ENCODE results near the gene DAB1.

DNA sequence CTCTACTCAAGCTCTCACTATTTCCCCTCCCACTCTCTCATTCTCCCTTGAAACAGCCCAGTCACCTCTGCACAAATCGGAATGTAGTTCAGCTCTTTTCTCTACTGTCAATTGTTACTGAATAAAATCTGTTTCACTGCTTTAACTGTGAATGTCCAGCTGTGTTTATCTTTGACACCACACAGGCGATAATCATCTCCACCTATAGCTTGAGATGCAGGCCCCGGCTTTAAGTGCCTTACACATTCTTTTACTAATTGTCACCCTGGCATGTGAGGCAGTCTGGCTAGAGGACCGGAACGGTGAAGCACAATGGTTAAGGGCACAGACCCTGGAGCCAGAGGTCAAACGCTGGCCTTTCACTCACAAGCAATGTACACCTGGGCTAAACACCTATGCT is 335.2 kb downstream of the DAB1 start:
- TF ChIP-seq, protein P1, sequence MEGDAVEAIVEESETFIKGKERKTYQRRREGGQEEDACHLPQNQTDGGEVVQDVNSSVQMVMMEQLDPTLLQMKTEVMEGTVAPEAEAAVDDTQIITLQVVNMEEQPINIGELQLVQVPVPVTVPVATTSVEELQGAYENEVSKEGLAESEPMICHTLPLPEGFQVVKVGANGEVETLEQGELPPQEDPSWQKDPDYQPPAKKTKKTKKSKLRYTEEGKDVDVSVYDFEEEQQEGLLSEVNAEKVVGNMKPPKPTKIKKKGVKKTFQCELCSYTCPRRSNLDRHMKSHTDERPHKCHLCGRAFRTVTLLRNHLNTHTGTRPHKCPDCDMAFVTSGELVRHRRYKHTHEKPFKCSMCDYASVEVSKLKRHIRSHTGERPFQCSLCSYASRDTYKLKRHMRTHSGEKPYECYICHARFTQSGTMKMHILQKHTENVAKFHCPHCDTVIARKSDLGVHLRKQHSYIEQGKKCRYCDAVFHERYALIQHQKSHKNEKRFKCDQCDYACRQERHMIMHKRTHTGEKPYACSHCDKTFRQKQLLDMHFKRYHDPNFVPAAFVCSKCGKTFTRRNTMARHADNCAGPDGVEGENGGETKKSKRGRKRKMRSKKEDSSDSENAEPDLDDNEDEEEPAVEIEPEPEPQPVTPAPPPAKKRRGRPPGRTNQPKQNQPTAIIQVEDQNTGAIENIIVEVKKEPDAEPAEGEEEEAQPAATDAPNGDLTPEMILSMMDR (IDR thresholded peaks at IDR 0.05; ENCODE audit: insufficient read depth, low read length) = no peak
- no peak for TF ChIP-seq POLR2AphosphoS5 (IDR thresholded peaks at IDR 0.05; ENCODE audit: low read depth)
- TF ChIP-seq GABPA (IDR thresholded peaks at IDR 0.05; ENCODE audit: low read depth) = no peak

Data from HL-60 (cell line).